Stimulated activated CD4-positive, alpha-beta T cell treated with anti-CD3 and anti-CD28 coated beads, Interleukin-4, amount 100 ng/mL, for 24 hours (primary cell): ENCODE measurements around the gene TMEM135.

Experiments
- DNase-seq: peaks from one replicate; pipeline ENCODE4 v3.0.0-alpha.2; 2020

TMEM135 gene

DNA sequence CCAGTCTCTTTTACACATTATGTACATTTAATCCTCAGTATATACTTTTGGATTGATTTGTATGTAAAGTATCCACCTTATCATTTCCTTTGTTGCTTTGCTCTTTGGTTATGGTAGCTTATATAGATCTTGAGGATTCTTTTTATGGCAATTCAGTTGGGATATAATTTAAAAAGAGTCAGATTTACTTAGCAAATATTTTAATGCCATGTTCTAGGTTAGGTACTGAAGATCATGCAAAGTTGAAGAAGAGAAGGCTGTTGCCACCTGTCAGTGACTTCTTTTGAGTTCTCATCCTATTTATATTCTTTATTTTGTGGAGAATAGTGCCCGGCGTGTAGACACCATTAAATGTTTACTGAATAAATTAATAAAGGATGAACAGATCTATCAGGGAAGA lies 279.7 kb downstream of the TMEM135 start:
- no peak for DNase-seq

DNA sequence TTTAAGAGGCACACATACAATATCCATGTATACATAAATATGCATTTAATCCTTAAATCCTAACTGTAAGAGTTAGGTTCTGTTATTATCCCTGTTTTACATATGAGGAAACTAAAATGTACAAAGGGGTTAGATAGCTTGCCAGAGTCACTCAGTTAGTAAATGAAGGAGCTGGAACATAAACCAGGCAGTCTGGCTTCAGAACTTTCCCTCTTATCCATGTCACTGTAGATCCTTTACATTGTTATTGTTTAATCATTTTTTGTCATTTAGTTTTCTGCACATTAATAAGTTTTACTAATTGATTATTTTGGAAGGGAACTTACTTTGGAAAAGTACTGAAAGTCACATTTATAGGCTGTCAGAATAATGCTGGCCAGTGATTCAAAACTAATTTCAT lies 282.4 kb downstream of the TMEM135 start:
- DNase-seq = no peak

DNA sequence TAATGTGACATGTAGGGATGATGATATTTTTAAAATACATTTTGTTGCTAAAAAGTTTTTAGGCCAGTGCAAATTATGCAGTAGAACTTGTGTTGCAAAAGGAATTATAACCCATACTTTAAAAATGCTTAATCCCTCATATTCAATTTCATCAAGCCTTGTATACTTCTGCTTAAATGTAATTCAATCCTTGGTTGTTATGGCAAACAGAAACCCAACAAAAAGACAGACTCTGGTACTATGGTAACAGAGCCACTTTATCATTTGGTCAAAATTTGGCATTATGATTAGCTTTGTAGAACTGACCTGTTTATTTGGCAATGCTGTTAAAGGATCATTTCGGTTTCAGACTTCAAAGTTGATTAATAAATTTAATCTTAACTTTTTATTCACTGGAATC lies 284.8 kb downstream of the TMEM135 start:
- DNase-seq = no peak

DNA sequence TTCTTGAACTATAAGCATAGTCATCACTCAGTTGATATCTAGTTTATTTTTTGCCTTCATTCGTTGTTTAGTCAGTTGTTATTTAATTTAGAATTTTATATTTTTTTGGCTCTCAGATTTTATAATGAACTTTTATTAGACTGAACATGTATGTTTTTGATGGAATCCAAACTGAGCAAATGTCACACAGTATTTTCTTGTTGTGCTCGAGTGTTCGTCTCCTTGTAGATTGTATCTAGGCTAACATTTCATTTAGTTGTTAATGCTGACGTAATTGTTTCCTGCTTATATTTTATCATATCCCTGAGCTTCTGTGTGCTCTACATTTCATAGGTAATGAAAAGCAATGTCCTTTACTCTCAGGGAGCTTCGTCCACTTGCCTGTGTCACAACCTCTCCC lies 286.2 kb downstream of the TMEM135 start:
- DNase-seq = no peak

DNA sequence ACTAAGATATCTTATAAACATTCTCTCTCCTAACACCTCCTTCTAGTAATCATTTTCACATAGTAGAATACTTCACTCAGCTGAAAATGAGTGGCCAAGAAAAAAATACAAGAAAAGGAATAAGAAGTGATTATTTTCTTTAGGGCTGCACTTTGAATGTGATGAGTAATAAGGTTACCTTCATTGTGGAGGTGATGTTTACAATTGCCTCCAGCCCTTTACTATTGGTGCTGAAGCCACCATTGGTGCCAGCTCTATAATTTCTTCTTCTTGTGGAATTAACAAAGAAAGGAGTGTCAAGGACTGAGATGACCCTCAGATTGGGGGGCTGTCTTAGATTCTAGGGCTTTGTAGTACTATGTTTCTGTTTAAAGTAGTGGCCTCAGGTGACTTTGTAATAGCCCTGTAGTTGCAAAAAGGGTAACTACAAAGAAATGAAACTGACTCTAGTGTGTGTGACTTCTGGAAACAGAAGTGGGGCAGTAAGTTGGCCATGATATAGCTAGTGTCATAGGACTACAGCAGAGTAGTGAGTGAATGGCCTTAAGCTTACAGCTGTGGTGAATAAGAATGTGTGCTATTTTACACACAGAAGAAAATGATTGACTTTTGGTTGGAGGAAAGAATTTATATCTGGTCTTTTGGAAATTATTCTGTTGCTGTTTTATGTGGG lies 287.2 kb downstream of the TMEM135 start:
- no peak for DNase-seq

DNA sequence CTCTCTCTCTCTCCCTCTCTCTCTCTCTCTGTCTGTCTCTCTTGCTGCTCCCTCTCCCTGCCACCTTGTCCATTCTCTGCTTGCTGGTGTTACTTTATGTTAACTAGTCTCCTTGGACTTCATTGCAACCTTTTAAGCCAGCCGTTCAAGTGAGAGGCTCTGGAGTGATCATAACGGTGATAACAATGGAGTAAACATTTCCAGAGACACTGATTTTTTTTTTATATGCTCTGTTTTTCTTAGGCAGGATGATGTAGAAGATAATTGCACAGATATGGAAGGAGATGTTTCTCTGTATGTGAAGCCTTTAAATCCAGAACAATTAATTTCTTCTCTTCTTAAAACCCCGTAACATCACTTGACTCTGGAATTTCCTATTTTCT lies 287.7 kb downstream of the TMEM135 start:
- no peak for DNase-seq

DNA sequence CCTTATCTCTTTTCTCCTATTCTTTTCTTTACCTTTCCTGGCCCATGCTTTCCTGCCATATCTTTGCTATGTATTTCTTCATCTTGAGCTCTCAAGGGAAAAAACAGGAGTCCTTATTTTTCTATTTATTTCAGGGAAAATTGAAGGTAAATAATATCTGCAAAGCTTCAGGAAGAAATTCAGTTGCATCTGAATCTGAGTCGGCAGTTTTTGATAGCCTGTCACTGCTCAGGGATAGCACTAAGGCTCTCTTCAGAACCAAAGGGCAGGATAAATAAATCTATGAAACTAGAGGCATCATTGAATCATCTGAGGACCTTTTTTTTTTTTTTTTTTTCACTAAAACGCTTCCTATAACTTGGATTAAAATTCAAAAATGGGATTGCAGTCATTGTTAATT lies 288.9 kb downstream of the TMEM135 start:
- DNase-seq = no peak

DNA sequence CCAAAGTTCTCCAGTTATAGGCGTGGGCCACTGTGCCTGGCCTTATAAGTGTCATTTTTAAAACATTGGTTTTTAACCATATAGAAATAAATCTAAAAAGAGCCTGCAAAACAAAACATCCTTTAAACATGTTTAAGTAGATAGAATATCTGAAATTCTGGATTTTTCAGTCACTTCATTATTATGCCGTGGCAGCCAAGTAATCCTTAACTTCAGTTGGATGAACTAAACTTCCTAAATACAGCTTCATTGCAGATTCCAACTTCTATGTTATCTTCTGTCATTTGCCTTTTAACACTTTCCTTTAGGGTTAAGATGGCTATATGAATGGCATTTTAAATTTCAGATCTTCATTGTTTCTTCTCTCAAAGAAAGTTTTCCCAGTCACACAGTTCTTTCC lies 291.4 kb downstream of the TMEM135 start:
- DNase-seq = no peak

DNA sequence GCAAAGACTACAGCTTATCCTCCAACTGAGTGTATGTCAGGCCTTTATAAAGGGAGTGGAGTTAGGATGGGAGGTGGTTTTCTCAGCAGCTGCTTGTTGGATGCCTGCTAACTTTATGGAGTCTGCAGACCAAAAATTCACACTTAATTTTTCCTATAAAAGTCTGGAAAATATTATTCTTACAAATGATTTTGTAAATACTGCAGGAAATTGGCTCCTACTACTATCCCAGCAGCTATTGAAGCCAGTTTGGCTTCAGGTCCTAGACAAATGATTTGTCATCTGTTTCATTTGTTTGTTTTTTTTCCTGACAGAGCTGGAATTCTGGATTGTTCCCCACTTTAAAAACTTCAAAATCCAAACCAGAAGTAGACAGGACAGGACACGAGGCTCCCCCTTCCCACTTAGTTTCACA lies 292.5 kb downstream of the TMEM135 start:
- DNase-seq = no peak

DNA sequence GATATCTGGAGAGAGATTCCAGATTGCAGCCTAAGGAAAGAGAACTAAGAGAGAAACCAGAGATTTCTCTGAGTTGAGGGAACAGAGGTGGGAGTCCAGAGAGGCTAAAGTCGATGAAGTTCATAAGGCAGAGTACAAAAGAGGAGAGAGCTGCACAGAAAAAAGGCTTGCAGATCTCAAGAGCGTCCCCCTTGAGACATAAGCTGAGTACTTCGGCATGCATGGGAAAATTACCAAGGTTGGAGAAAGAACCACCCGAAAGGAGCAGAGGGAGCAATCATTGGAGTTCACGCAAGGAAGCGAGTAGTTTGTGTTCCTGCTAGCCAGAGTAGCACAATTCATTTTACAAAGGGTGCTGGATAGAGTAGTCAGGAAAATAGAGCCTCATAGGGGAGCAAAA lies 293.5 kb downstream of the TMEM135 start:
- DNase-seq = no peak

DNA sequence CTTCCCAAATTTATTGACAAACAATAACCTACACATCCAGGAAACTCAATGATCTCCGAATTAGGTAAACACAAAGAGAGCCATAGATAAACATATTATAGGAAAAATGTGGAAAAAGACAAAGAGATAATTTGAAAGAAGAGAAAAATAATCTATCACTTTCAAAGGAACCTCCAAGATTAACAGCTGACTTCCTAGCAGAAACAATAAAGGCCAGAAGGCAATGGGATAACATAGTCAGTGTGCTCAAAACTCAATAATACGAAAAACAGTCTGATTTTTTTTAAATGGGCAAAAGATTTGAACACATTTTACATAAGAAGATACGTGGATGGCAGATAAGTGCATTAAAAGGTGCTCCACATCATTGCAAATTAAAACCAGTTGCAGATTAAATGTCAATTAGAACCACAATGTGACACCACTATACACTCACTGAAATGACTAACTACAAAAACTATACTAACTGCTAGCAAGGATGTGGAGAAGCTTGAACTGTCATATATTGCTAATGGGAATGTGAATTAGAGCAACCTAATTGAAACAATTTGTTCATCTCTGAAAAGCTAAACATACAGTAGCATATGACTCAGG lies 300.4 kb downstream of the TMEM135 start:
- no peak for DNase-seq

DNA sequence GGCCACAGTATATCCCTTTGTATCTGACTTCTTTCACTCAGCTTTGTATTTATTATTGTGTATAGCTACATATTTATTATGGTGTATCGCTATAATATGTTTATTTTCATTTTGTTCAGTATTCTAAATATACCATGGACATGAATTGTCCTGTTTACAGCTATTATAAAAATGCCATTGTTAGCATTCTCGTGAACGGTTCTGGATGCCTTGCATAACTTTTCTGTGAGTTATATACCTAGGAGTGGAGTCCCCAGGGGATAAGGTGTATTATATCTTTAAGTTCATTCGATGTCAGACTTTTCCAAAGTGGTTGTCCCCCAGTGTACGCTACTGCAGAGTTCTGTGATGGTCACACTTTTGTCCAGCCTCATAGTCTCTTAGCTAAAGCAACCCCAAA lies 301.7 kb downstream of the TMEM135 start:
- DNase-seq = no peak

DNA sequence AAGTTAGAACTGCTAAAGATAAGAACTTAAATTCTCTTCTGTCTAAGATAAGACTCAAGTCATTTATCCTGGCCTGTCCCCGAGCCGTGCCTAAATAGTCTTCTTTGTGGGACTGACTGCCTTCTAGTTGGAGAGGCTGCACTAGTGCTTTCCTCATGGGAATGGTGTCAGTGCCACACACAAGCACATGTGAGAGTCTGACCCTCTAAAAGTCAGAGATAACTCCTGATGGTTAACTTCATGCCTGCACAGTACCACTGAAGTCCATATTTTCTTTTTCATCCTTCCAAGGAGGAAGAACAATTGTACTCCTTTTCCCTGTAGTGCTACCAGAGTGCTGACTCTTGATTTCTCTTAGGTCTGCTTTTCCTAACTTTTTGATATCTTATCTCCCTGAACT lies 309.7 kb downstream of the TMEM135 start:
- no peak for DNase-seq

DNA sequence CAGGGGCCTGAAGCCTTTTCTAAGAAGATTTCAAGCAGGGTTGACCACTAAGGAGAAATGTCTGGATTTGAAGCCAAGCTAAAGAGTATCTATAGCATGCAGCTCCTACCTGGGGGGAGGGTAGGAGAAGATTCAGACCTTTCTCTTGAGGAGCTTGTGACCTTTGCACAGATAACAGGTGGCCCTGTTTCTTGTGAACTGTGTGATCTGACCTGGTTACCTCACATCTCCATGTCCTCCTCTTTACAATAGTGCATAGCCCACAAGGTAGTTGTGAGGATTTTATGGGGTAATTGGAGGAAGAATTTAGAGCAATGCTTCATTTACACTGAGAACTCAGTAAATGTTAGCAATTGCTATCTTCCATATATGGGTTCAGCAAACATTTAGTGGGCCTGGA lies 310.1 kb downstream of the TMEM135 start:
- no peak for DNase-seq

DNA sequence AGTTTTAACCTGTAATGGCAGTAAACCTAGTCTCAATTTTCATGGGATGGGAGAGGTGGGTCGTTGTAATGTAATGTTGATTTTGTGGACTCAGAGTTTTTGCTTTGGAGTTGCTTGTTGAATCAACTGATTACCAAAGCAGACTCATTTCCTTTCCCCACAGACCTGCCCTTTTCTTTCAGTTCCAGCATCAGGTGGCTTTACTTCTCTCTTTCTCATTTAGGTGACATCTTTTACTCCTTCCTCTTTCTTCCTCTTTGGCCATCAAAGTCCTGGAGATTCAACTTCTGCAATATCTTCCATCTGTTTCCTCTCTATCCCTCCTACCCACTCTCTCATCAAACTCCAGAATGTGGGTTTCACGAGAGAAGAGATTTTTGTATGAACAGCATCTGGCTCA lies 313.9 kb downstream of the TMEM135 start:
- DNase-seq = no peak

DNA sequence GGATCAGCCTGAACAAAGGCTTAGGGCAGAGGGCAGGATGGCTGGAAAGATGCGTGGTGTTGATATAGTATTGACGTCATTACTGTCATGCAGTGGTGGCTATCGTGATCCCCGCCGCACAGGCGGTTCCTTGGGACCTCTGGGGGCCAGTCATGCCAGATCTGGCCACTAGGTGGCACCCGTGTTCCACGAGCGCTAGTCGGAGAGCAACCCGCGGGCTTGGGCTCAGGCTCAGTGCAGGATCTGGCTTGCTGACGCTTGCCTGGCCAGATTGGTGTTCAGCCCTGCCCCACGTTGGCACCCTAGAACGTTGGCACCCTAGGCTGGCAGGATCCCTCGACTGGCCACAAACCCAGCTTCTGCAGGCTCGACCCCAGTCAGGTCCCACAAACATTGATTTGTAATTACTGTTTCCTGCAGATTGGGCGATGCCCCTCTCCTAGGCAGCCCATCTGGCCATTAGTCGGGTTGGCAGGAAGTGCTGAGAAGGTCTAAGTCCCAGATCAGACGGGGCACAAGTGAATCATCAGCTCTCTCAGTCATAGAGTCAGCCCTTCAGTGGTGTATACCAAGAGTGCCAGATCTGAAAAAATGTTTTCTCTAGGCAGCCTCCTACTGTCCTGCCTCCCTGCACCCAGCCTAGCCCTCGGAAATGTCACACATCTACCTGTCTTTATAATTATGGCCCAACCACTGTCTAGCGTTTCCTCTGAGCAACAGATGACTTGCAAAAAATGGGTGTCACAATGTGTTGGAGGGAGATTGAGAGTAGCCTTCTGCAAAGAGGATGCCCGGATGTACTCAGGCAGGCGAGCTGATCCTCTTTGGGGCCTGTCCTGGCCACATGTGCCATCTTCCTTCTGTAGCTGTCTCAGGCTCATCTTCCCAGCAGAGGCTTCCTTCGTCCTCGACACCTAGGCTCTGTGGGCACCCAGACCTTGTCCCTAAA lies 315.3 kb downstream of the TMEM135 start:
- DNase-seq = peak; percentile 85

DNA sequence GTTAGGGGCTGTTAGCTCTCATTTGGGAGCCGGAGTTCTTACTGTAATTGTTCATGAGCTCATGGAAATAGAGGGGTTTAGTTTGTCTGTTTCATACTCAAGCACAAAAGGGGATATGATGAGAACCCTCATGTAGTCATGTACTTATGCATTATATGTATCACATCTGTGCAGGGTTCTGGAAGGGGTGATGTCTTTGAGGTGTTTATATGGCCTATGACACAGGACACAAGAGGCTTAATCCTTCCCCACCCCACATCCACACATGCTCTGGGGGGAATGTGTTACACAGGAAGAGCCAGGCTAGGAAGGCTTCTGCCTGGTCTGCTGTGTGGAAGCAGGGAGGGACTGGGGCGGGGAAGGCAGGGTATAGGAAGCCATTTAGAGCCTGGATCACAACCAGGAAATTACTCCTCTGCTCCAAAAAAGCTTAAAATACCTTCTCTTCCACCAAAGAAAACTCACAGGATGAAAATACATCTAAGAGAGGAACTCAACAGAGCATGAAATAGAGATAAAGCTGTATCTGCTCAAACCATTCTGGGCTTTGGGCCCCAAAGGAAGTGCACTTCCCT lies 316.1 kb downstream of the TMEM135 start:
- no peak for DNase-seq

DNA sequence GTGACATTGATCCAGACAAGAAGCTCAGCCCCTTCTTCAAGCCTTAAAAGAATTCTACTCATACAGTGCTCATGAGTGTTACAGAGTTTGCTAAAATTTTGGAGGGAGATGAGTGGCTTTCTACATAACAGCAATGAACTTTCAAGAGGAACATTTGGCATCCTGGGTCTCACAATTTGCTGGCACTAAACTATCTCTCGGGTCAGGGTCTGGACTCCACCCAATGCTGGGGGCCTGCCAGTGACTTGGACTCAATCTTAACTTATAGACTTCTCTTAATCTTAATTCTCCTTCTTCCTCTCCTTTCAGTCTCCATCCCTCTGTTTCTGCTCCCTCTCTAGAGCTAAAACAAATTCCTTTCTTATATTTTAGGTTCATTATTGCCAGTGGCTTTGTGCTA lies 317.9 kb downstream of the TMEM135 start:
- no peak for DNase-seq

DNA sequence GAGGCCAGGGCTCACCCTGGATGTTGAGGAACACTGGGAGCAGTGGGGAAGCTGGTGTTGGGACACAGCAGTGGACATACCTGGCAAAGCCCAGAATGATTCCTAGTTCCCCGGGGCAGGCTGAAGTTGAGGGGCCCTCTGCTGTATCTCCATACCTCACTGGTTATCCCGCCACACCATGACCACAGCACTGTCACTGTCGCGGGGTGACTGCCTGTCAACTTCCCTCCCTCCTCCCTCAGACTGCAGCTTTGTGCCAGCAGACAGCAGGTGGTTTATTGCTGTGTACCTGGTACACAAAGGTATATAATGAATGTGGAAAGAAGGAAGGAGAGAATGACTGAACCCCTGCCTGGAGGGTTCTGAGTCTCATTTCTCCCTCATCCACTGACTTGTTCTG lies 318.7 kb downstream of the TMEM135 start:
- no peak for DNase-seq

DNA sequence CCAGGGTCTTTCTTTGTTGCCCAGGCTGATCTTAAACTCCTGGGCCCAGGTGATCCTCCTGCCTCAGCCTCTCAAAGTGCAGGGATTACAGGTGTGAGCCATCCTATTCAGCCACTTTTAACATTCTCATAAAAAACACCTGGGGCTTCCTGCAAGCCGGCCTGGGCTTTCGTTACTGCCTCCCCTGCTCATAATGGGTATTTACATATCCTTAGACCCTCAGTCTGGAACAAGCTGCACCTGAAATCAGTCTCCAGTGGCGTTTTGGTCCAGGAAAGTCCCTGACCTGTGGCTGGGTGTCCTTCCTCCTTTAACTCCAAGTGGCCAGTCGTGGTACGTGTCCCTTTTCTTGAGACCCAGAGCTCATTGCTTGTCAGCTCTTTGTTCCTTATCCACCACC lies 320.7 kb downstream of the TMEM135 start:
- DNase-seq = no peak

DNA sequence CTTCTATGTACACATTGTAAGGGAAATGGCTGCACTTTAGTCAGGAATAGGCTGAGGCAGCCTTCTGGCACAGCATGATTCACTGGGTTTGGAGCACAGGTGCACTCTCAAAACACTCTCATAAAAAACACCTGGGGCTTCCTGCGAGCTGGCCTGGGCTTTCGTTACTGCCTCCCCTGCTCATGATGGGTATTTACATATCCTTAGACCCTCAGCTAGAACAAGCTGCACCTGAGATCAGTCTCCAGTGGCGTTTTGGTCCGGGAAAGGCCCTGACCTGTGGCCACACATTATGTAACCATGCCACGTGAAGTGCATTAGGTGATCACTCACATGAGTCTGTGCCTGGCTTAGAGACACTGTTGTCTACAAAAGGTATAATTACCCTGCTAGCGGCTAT lies 321.7 kb downstream of the TMEM135 start:
- no peak for DNase-seq

DNA sequence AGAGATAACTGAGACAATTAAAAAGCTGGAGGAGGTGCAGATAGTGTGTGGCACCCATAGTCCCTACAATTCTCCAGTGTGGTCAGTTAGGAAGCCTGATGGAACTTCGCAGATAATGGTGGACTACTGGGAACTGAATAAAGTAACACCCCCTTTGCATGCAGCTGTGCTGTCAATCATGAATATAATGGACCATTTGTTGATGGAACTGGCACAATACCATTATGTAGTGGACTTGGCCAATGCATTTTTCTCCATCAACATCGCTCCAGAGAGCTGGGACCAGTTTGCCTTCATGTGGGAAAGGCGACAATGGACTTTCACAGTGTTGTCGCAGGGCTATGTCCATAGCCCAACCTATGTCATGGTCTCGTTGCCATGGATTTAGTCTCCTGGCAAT lies 324.2 kb downstream of the TMEM135 start:
- DNase-seq = no peak

DNA sequence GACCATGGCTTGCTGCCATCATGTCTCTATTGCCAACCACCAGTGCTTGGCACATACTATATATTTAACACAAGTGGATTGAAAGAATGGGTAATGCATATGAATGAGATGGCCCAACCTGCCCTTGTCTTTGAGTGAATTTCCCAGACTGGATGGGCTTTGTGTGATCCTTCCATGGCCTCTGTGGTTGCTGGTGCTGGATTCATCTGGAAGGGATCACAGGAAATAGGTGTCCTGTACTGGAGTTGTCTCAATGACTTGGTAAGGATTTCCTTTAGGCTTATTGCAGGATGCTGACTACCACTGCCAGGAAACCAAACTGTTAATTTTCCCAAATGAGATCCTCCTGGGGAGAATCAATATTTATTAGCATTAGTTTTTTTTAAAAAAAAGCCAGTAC lies 328.6 kb downstream of the TMEM135 start:
- DNase-seq = no peak
